DND-41 (cell line): Measurements from ENCODE around the gene SPECC1.

ENCODE experiments used
- ATAC-seq: fragments of 200-7000 bp; cut with Tn5 transposase; 3 replicates; pipeline ENCODE4 v1.9.1; 2021; ENCODE audit warnings: low read depth; ENCODE audit not compliant: insufficient read depth
- DNase-seq: peaks from one replicate; pipeline ENCODE4 v3.0.0-alpha.2; 2020
- H2AFZ ChIP-seq: 2 replicates; pipeline ENCODE4 v1.6.0; 2012; ENCODE audit warnings: low read depth, low read length
- H3K27ac ChIP-seq: 2 replicates; pipeline ENCODE4 v1.5.1; 2012; ENCODE audit warnings: low read length, inconsistent platforms
- H3K27me3 ChIP-seq: fragments of 200-600 bp; sonication (generic); 2 replicates; pipeline ENCODE4 v1.6.0; 2012; ENCODE audit warnings: low read length, mild to moderate bottlenecking, inconsistent platforms; ENCODE audit not compliant: insufficient read depth, poor library complexity
- H3K36me3 ChIP-seq: 2 replicates; pipeline ENCODE4 v1.5.1; 2012; ENCODE audit warnings: low read length, inconsistent platforms; ENCODE audit not compliant: insufficient read depth
- H3K4me1 ChIP-seq: 2 replicates; pipeline ENCODE4 v1.5.1; 2012; ENCODE audit warnings: mild to moderate bottlenecking, low read length; ENCODE audit not compliant: insufficient read depth
- H3K4me2 ChIP-seq: 2 replicates; pipeline ENCODE4 v1.6.0; 2012; ENCODE audit warnings: mild to moderate bottlenecking, moderate library complexity, low read length, inconsistent platforms; ENCODE audit not compliant: insufficient read depth
- H3K4me3 ChIP-seq, 2 experiments: fragments of 200-600 bp in 1 of 2; shearing (Covaris generic) in 1 of 2; 2 replicates each; pipeline ENCODE4 v1.5.1; 2012 to 2016; ENCODE audit warnings: inconsistent platforms in 2 of 2, low read length in 2 of 2, mild to moderate bottlenecking in 2 of 2, low read depth in 1 of 2, moderate library complexity in 1 of 2
- H3K79me2 ChIP-seq: 2 replicates; pipeline ENCODE4 v1.6.0; 2012; ENCODE audit warnings: low read length, inconsistent platforms; ENCODE audit not compliant: insufficient read depth
- H3K9ac ChIP-seq: 2 replicates; pipeline ENCODE4 v1.6.0; 2012; ENCODE audit warnings: low read depth, mild to moderate bottlenecking, inconsistent platforms, low read length, moderate library complexity
- H3K9me3 ChIP-seq: 2 replicates; pipeline ENCODE4 v1.5.1; 2012; ENCODE audit warnings: low read length, moderate library complexity, mild to moderate bottlenecking, inconsistent platforms; ENCODE audit not compliant: insufficient read depth, severe bottlenecking
- H4K20me1 ChIP-seq: 2 replicates; pipeline ENCODE4 v1.6.0; 2012; ENCODE audit warnings: low read length; ENCODE audit not compliant: insufficient read depth
- CTCF ChIP-seq: IDR thresholded peaks from 2 replicates; pipeline ENCODE4 v1.5.1; 2012; ENCODE audit warnings: borderline replicate concordance, low read length, moderate library complexity, mild to moderate bottlenecking; ENCODE audit not compliant: poor library complexity, severe bottlenecking; ENCODE audit errors: extremely low read depth
- EZH2 ChIP-seq: IDR thresholded peaks from 3 replicates; pipeline ENCODE4 v1.6.1; 2012; ENCODE audit warnings: borderline replicate concordance, low read depth, mild to moderate bottlenecking, moderate library complexity, low read length, inconsistent platforms; ENCODE audit not compliant: severe bottlenecking

The SPECC1 gene

GRCh38 chr17:20293501-20293900 lies 284.3 kb downstream of the SPECC1 start:
- no peaks in the 10 kb centered on the region for H3K9me3 ChIP-seq
- ATAC-seq, result no peak
- no peaks in the 10 kb centered on the region for H3K4me1 ChIP-seq
- H3K79me2 ChIP-seq, result no peaks in the 10 kb centered on the region
- TF ChIP-seq EZH2 (no peak), CTCF (no peak)
- no peak overlapping the region for H2AFZ ChIP-seq
- no peak overlapping the region for H3K4me3 ChIP-seq
- no peak overlapping the region for H3K4me2 ChIP-seq
- H3K27ac ChIP-seq, result no peak overlapping the region
- H3K9ac ChIP-seq, result no peak overlapping the region
- no peaks in the 10 kb centered on the region for H3K36me3 ChIP-seq
- H3K27me3 ChIP-seq, result no peaks in the 10 kb centered on the region
- DNase-seq, result no peak
- no peaks in the 10 kb centered on the region for H4K20me1 ChIP-seq

DNA sequence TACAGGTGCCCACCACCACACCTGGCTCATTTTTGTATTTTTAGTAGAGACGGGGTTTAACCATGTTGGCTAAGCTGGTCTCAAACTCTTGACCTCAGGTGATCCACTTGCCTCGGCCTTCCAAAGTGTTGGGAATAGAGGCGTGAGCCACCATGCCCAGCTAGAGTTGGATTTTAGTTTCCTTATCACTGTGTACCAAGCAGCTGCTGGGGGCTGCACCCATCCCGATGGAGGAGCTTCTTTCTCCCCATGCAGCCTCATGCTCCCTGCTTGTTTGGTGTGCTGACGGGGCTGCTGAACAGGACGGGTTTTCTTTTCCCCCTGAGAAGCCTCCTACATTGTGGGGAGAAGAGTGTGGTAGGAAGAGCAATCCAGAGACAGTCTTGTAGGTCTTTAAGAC lies 285.0 kb downstream of the SPECC1 start:
- no peak overlapping the region for H3K9ac ChIP-seq
- H2AFZ ChIP-seq, result no peak overlapping the region
- H3K4me3 ChIP-seq, result no peak overlapping the region
- no peaks in the 10 kb centered on the region for H3K4me1 ChIP-seq
- no peaks in the 10 kb centered on the region for H3K27me3 ChIP-seq
- H3K79me2 ChIP-seq, result no peaks in the 10 kb centered on the region
- DNase-seq (no peak), ATAC-seq (no peak)
- no peaks in the 10 kb centered on the region for H3K9me3 ChIP-seq
- H3K36me3 ChIP-seq, result no peaks in the 10 kb centered on the region
- H4K20me1 ChIP-seq, result no peaks in the 10 kb centered on the region
- TF ChIP-seq EZH2, result no peak
- TF ChIP-seq CTCF, result no peak
- no peak overlapping the region for H3K4me2 ChIP-seq
- H3K27ac ChIP-seq, result no peak overlapping the region

- TF ChIP-seq CTCF (no peak), EZH2 (no peak)
- Histone ChIP-seq H3K4me3 (no peak overlapping the region), H3K4me2 (no peak overlapping the region), H3K4me1 (no peaks in the 10 kb centered on the region), H2AFZ (no peak overlapping the region), H3K9ac (no peak overlapping the region), H3K27ac (no peak overlapping the region), H3K79me2 (no peaks in the 10 kb centered on the region), H4K20me1 (no peaks in the 10 kb centered on the region), H3K36me3 (no peaks in the 10 kb centered on the region), H3K9me3 (no peaks in the 10 kb centered on the region), H3K27me3 (no peaks in the 10 kb centered on the region)
- no peak for ATAC-seq
- no peak for DNase-seq
Observed at GRCh38 chr17:20299013-20299412, 289.9 kb downstream of the SPECC1 start.

GRCh38 chr17:20300436-20300934 lies 291.3 kb downstream of the SPECC1 start:
- ATAC-seq, result no peak
- Histone ChIP-seq H3K79me2 (no peaks in the 10 kb centered on the region), H2AFZ (no peak overlapping the region), H3K4me2 (no peak overlapping the region), H3K9ac (no peak overlapping the region), H3K4me1 (no peaks in the 10 kb centered on the region), H3K4me3 (no peak overlapping the region), H3K36me3 (no peaks in the 10 kb centered on the region), H3K27me3 (no peaks in the 10 kb centered on the region), H3K9me3 (no peaks in the 10 kb centered on the region), H3K27ac (no peak overlapping the region), H4K20me1 (no peaks in the 10 kb centered on the region)
- DNase-seq, result no peak
- TF ChIP-seq CTCF (no peak), EZH2 (no peak)
